Stimulated activated CD8-positive, alpha-beta memory T cell treated with anti-CD3 and anti-CD28 coated beads, Interleukin-4, amount 100 ng/mL, for 4 hours (primary cell): ENCODE results near the gene SPOP.
"Not testable (repeated sequence)": the region's sequence is repeated elsewhere in the genome, so short reads cannot be mapped to it uniquely, and the experiment has no call there.

ENCODE experiments used
- DNase-seq, 2 donors: peaks; one replicate each; pipeline ENCODE4 v3.0.0-alpha.2; 2020; ENCODE audit warnings: low read depth in 2 of 2, low spot score in 1 of 2

SPOP gene

DNA sequence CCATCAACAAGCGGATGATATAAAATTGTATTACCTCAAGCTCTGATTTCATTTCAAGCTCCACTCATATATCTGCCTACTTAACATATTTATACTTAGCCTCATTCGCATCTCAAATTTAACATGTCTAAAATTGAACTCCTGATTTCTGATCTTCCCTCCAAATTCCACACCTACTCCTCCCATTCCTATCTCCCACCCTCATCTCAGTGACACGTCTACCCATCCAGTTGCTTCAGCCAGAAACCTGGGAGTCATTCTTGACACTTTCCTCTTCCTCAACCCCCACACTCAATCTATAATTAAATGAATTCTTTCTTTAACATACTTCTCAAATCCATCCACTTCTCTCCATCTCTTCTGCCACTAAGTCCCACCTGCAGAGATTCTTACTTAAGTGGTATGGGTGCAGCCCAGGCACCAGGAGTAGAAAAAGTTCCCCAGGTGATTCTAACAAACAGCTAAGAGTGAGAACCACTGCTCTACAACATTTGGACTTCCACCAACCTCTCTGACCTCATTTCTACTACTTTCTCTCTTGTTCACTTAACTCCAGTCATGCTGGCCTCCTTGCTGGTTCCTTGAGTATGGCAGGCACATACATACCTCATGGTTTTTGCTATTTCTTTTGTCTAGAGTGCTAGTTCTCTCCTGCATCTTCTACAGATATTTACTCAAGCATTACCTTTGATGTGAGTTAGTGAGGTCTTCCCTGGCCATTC, 18.1 kb downstream of the SPOP start:
- DNase-seq = no peak

GRCh38 chr17:49656247-49656646, 21.6 kb downstream of the SPOP start:
- no peak for DNase-seq

GRCh38 chr17:49647256-49647585, 30.7 kb downstream of the SPOP start:
- no peak for DNase-seq

GRCh38 chr17:49646391-49647255, 31.3 kb downstream of the SPOP start:
- no peak for DNase-seq

DNA sequence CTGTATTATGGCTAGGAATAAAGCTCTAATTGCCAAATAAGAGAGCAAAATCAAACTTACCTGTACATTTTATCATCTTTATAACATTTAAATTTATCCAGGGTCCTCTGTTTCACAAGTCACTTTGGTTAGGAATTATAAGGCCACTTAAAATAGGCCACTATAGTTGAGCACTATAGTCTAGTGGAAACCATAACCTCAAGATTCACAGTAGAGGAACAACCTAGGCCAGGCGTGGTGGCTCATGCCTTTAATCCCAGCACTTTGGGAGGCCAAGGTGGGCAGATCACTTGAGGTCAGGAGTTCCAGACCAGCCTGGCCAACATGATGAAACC, 31.9 kb downstream of the SPOP start:
- not testable (repeated sequence) for DNase-seq

DNA sequence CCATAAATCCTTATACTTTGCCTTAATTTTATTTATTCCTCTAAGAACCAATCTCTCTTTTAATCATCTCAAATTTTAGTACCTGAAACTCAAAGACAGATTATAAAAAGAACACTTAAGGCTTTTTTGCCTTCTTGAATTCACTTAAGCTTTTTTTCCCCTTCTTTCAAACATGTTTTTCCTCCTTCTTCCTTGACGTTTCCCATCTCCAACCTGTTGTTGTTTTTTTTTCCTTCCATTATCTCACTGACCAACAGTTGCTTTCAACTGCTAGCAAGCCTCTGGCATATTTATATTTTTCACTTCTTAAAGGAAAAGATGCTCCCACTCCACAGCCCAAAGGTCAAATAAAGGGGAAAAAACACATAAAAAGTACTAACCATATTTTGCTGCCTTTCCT, 32.2 kb downstream of the SPOP start:
- DNase-seq = no peak

DNA sequence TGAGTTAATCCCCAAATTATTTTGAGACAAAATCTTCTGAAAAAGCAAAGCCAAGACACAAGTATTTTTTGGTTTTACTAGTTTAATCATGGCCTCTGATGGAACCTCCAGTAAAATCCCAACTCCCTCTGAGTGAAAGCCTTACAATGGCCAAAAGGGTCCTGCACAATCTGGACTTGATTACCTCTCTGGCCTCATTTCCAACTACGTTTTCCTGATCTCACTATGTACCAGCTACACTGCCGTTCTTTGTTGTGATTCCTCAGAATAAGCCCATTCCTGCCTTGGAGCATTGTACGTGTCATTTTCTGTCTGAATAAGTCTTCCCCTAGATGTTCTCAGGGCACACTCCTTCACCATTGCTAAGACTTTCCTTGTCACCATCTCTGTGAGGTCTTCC, 37.3 kb downstream of the SPOP start:
- no peak for DNase-seq

DNA sequence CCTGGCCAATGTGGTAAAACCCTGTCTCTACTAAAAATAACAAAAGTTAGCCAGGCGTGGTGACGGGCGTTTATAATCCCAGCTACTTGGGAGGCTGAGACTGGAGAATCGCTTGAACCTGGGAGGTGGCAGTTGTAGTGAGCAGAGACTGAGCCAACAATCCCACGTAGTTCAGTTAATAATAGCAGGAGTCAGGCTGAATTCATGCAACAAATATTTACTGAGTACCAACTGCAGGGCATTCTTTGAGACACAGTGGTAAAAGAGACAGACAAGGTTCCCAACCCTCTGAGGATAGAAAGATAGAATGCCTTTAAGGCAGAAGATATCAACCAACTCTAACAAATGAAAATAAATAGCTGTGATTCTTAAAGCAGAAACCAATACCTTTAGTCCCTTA, 39.1 kb downstream of the SPOP start:
- DNase-seq = no peak

DNA sequence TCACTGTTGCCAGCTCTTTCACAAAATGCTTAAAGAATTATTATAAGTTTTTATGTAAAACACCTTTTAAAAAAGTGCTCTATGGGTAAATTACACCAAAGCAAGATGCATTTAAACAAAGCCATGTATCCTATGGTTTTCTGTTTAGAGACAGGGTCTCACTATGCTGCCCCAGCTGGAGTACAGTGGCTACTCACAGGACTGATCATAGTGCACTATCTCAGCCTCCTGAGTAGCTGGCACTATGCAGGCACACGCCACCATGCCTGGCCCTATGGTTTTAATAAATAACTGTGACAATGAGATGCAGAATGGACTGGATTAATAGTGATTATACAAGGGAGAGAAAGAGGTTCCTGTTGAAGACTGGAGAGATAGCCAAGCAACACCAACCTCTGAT, 40.2 kb downstream of the SPOP start:
- DNase-seq = no peak

DNA sequence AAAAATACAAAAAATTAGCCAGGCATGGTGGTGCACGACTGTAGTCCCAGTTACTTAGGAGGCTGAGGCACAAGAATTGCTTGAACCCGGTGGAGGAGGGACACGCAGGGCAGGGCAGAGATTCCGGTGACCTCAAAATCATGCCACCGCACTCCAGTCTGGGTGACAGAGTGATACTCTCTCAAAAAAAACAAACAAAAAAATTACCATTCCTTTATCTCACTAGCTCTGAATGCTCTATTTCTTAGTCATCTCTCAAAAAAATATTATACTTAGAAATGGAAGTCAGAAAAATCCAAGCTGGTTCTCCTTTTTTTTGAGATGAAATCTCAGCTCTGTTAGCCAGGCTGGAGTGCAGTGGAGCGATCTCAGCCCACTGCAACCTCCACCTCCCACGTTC, 40.8 kb downstream of the SPOP start:
- no peak for DNase-seq

DNA sequence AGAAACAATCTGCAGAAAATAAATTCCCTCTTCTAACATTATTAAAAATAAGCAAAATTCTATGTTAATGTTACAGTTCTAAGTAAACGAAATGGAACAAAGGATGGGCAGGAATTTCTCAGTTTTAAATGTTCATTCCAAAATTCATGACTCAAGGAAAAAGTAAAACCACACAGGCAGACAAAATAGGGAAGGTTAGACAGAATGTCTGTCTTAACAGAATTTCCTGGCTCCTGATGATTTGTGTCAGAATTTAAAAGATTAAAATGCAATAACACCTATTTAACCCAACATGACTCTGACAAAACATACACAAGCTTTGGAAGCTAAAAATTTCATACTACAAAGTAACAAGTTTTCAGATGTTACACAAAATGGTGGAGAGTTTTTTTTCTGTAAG, 42.8 kb downstream of the SPOP start:
- no peak for DNase-seq

DNA sequence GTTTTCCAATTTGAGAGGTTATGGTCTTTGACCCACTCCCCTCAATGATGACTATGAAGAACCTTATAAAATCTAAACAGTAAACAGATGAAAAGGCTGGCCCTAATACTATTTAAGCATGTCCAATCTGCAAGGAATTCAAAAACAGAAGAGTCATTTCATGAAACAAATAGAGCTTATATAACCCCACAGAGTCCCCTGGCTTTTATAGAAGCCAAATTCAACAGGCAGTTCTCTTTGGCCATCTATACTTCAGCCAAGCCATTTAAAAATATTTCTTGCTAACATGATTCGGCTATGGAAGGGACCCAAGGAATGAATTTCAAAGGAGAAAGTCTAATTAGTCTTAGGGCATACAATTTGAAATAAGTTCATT, 43.4 kb downstream of the SPOP start:
- DNase-seq = no peak

DNA sequence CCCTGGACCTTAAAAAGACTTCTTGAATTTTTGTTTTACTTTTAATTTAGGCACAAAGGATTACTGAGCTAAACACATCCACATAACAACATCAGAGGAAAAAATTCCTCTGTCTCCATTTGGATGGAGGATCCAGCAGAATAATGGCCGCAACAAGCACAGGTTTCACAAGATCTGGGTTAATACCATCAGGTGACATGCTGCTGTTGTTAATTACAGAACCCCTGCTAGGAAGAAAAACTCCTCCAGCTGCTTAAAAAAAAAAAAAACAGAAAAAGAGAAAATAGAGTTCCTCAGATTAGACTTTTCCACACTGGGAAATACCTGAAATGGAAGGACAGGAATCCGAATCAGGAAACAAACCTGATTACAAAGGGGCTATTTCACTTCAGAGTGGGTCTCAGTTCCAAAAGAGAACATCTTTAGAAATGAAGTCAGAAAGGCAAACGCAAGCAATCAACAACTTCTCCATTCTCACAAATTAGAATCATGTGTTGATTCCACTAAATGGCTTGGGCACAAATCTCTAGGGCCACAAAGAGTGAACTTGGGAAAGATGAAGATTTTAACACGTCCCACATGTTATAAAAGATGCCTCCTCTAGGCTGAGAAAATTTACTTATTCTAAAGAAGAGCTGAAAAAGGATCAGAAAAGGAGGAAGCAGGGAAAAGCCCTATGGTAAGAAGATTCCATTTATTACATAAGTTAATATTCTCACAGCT, 44.0 kb downstream of the SPOP start:
- DNase-seq = no peak

DNA sequence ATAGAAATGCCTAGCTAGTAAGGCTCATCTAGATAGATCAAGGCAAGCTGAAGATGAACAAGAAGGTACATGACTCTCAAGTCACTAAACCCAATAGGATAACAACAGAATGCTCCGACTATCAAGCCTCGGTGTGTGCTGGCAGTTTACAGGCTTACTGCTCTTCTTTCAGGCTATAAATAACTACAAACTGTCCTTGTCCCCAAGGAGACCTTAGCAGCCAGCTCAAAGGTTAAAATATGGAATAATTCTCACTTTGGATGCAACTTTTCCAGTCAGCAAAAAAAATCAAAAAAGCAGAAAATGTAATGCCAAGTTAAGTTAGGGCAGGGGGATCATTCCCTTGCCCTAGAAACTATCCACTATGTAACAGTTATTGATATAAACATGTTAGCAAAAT, 44.6 kb downstream of the SPOP start:
- no peak for DNase-seq

DNA sequence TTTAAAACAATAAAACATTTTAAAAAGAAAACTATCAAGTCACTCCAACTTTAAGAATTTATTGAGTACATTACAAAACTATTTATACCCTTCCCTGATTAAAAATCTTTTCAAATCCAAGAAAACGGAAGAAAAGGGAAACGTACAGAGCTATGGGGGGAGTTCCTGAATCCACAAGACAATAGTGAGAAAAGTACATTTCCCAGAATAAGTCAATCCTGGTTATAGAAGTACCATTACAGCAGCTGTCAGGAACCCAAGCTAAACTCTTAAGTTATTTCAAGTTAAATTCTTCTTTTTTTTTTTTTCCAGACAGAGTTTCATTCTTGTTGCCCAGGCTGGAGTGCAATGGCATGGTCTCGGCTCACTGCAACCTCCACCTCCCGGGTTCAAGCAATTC, 45.7 kb downstream of the SPOP start:
- no peak for DNase-seq

GRCh38 chr17:49631496-49631895, 46.4 kb downstream of the SPOP start:
- no peak for DNase-seq

DNA sequence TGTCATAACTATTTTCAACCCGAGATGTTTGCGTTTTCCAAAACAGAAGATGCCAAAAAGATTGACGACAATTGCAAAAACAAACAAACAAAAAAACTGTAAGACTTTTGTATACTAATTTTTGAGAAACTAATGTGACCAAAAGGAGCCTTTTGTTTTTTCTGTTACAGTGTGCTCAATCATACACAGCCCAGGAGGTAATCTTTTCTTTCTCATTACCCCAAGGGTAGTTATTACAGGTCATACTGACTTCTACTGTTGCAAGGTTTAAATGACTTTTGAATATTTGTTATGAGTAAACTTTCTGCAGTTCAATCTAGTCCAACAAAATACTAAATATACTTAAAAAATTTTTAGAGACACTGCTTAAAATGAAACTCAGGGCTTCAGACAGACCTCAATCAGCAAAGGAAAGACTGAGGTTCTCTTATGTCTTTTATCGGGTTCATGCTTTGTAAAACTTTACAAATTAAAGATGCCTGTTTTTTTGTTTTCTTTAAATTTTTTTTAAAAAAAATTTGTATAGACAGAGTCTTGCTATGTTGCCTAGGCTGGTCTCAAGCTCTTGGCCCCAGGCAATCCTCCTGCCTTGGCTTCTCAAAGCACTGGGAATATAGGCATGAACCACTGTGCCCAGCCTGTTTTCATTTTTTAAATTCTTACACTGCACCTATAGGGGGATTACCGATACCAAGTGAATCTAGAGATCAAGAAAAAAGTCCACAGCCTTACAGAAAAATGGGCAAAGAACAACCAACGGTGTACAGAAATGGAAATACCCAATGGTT, 47.6 kb downstream of the SPOP start:
- DNase-seq = no peak

DNA sequence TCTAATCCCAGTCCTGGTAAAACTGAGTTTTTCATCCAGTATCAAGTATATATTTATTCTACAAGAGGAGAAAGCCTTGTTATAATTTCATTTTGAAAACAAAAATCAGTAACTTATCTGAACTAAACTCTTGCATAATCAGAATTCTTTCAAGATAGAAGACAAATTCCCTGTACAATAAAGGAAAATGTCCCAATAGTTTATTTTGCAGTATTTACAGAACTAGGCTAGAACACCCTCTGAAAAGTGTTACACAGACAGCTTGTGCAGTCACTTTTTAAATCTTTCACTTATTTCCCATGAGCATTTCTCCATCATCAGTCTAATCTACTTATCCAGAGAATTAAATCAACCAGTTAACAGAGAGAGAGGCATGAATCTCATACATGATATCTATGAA, 48.5 kb downstream of the SPOP start:
- no peak for DNase-seq

GRCh38 chr17:49624896-49625295, 53.0 kb downstream of the SPOP start:
- no peak for DNase-seq

- DNase-seq = no peak
Observed at GRCh38 chr17:49621946-49622529, 55.9 kb downstream of the SPOP start.

- DNase-seq = no peak
Observed at GRCh38 chr17:49621420-49621819, 56.5 kb downstream of the SPOP start.
